CD4-positive, alpha-beta T cell treated with Interferon alpha-2 for 1 hour (primary cell): Measurements from ENCODE around the gene ZNF488.
"Not testable (repeated sequence)": the region's sequence is repeated elsewhere in the genome, so short reads cannot be mapped to it uniquely, and the experiment has no call there.

ENCODE experiments used
- DNase-seq, 2 donors: peaks; one replicate each; pipeline ENCODE4 v3.0.0-alpha.2; 2020 to 2022

Gene ZNF488, protein sequence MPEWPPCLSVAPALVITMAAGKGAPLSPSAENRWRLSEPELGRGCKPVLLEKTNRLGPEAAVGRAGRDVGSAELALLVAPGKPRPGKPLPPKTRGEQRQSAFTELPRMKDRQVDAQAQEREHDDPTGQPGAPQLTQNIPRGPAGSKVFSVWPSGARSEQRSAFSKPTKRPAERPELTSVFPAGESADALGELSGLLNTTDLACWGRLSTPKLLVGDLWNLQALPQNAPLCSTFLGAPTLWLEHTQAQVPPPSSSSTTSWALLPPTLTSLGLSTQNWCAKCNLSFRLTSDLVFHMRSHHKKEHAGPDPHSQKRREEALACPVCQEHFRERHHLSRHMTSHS

GRCh38 chr10:47384148-47384921 is at the start of gene ZNF488:
Gene ZNF488 (minus strand): TSS chr10:47384293. CDS start chr10:47368829, 15,464 bp downstream.
- peak; percentile 69 to 80 for DNase-seq

DNA sequence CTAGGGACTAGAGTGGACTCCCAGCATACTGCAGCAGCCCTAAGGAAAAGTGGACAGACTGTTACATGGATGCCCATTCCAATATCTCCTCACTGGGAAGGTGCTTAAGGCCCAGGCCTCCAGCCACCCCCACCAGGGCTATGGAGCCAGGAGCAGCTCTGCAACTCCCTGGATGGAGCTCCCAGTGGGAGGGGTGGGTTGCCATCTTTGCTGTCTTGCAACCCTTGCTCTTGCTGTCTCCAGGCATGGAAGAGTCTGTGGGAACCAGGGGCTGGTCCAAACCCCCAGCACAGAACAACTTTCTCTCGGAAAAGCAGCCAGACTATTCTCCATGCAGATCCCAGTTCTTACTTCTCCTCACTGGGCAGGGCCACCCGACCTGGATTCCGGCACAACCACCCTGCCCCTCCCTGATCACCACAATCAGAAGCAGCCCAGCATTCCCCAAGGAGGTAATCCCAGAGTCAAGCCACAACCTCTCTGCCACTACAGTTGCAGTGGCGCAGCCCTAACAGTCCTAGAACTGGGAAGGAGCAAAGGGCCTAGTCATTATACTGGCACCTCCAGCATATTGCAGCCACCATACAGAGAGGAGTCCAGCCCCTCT is 41.8 kb upstream of the ZNF488 start:
- no peak for DNase-seq

GRCh38 chr10:47424231-47424630 is 40.1 kb upstream of the ZNF488 start:
- DNase-seq, result no peak

GRCh38 chr10:47423476-47423875 is 39.4 kb upstream of the ZNF488 start:
- DNase-seq, result no peak

DNA sequence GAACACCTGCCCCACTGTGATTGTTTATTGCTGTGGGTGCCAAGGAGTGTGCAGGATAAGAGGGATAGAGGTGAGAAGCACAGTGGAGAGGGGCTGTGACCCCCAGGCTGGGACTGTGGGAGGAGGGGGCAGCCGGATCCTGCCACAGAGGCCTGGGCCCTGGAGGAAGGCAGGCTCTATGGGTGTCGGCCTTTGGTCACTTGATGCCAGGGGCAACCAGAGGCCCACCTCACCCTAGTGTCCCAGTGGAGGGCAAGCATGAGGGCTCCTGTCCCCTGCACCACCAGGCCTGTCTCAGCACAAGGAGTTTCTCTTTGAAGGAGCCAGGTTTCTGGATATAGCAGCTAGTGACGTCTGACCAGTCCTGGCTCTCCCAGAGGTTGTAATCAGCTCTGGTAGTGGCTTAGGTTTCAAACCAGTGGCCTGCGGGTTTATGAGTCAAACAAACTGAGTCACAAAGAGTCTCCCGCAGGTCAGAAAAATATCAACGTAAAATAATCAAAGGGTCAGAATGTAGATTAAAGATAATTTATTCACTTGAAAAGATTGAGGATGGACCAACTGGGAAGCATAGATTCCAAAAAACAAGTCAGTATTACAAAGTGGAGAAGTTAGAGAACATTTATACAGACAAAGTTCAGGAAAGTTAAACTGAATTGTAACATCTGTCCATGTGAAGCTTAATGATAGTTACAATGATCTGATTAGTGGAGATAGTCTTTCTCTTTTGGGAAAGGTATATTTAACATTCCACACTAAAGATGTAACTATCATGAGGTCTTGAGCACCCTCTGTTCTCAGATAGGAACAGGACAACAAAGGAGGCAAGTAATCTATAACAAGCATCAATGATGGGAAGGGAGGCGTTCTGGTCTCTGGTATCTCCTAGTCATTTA is 37.2 kb upstream of the ZNF488 start:
- DNase-seq, result no peak

GRCh38 chr10:47420305-47421056 is 36.4 kb upstream of the ZNF488 start:
- no peak for DNase-seq

- no peak for DNase-seq
These were observed 35.3 kb upstream of the ZNF488 start for GRCh38 chr10:47419421-47419820.

- no peak for DNase-seq
These were observed 34.9 kb upstream of the ZNF488 start for GRCh38 chr10:47418966-47419365.

DNA sequence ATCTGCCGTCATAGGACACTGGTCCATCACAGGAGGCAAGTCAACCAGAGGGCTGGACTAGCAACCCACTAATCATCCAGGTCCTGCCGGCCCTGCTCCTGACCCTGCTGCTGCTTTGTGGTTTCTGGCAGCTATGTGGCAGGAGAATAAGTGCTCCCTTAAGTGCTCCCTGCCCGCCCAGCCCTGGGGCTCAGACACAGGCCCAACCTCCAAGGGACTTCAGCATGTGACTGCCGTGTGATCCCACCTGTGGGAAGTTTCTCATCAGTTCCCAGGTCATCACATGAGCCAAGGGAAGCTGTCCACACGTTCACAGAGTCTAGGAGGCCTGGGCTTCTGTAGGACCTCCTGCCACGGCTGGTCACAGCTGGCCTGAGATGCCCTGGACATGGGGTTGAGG is 34.2 kb upstream of the ZNF488 start:
- no peak for DNase-seq

GRCh38 chr10:47416305-47417218 is 32.5 kb upstream of the ZNF488 start:
- DNase-seq, result not testable (repeated sequence)

GRCh38 chr10:47415520-47416304 is 31.6 kb upstream of the ZNF488 start:
- DNase-seq, result no peak

DNA sequence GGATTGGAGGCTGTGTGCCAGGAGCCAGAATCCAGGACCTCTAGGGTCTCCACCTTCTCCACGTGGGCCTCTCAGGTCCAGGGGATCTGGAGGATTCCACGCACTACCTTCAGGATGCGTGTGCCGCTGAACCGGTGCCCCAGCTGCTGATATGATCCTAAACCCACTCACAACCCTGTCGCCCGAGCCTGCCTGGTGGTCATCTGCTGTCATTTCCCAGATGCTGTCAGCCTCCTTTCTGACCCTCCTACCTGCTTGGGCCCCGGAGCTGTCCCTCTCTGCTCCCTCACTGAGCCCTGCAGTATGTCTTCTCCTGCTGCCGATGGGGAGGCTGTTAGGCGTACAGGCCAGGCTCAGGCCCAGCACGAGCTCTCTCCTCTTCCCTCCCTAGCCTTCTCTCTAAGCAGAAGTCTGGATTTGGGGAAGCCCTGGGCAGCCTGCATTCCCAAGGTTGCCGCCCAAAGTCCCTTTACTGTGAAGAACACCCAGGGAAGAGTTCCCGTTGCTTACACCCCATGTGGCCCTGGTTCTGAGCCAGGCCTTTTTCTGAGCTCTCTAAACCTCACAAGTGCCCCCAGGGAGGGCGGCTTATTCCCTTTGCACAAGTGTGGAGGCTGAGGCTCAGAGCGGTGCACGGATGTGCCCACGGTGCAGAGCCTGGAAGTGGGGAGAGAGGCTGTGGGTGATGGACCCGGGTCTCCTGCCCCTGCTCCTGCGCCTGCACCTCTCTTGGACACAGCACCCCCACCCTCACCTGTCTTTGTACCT is 30.8 kb upstream of the ZNF488 start:
- no peak for DNase-seq

- DNase-seq, result no peak
These were observed 30.1 kb upstream of the ZNF488 start for GRCh38 chr10:47414227-47414592.

GRCh38 chr10:47413531-47414226 is 29.6 kb upstream of the ZNF488 start:
- DNase-seq, result no peak

DNA sequence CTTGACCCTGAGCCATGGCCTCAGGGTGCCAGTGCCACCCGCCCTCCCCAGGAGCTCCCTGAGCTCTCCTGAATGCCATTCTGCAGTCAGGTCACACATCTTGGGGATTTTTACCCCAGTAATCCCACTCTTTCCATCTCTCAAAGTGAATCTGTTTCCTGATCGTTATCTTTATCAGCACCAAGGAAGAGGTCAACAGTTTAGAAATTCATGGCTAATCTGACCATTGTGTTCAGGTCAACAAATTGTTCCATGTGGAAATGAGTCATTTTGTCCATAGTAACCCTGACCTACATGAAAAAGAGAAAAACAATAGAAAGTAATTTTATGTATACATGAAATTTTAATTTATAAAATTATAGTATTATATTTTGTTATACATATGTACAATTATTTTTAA is 28.8 kb upstream of the ZNF488 start:
- no peak for DNase-seq

DNA sequence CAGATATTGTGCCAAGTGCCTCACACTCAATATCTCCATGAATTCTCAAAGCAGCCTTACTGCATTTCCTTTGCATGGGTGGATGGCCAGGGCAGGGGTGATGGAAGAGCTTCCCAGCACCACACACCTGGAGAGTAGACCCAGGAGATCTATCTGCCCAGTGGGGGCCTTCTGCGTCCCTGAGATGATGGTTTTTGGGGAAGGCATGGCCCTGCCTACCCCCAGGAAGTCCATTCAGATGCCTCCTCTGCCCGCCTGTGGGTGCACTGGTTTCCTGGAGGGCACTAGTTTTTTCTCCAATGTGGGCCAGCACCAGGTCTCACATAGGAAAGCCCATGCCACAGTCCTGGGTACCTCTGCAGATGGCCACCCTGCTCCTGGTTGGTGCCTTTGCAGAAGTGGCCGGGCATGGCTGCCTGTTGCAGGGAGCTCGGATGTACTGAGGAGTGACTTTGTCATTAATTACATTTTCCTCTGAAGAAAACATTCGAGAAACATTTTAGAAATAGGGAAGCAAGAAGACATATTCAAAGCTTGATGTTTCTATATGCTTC is 28.2 kb upstream of the ZNF488 start:
- no peak for DNase-seq

- no peak for DNase-seq
These were observed 26.8 kb upstream of the ZNF488 start for GRCh38 chr10:47410862-47411261.

DNA sequence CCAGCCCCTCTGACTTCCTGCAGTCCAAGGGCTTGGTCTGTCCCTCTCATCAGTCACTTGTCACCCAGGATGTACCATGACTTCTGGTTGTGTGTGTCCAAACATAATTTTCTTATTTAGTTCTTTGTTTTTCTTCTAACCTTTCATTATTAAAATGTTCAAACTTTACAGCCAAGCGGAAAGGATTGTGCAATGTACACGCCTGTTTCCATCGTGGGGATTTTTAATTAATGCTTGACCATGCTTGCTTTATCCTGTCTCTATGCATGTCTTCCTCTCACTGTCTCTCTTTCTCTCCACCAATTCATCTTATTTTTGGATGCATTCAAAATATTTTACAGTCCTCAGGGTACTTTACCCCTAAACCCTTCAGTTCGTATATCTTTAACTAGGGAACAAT is 26.2 kb upstream of the ZNF488 start:
- no peak for DNase-seq
